HG02885 (cell line): ENCODE results near the gene MTCL1.

Source experiments
- ATAC-seq: cut with Tn5 transposase; IDR thresholded peaks from one replicate; pipeline ENCODE4 v1.9.1; 2021; ENCODE audit warnings: mild to moderate bottlenecking; ENCODE audit not compliant: unreplicated experiment, poor library complexity

Gene MTCL1

GRCh38 chr18:8824846-8825245 is 119.5 kb downstream of the MTCL1 start:
- ATAC-seq = no peak

DNA sequence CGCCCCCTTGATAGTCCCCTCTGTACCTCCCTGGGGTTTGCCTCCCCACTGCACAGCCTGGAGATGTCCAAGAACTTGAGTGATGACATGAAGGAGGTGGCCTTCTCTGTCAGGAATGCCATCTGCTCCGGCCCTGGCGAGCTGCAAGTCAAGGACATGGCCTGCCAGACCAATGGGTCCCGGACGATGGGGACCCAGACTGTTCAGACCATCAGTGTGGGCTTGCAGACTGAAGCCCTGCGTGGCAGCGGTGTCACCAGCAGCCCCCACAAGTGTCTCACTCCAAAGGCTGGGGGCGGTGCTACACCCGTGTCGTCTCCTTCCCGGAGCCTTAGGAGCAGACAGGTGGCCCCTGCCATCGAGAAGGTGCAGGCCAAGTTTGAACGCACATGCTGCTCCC is 119.9 kb downstream of the MTCL1 start:
- ATAC-seq = no peak

GRCh38 chr18:8825729-8826375 is 120.5 kb downstream of the MTCL1 start:
- no peak for ATAC-seq

DNA sequence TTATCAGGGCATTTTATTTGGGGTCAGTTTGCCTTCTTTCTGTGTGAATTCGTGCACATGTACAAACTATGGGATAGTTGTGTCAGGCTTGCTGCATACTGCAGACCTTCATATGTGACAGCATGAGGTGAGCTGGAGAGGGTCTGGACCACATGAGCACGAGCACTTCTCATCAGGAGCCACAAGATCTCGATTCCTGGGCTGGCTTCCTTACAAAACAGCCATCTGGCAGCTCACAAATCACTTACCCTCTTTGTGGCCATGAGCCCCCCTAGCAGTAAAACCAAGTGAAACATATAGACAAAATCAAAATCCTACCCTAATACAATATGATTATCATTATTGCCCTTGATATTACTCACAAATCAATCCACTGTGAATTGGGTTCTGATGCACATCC is 121.2 kb downstream of the MTCL1 start:
- ATAC-seq = no peak

GRCh38 chr18:8826971-8827370 is 121.6 kb downstream of the MTCL1 start:
- no peak for ATAC-seq

DNA sequence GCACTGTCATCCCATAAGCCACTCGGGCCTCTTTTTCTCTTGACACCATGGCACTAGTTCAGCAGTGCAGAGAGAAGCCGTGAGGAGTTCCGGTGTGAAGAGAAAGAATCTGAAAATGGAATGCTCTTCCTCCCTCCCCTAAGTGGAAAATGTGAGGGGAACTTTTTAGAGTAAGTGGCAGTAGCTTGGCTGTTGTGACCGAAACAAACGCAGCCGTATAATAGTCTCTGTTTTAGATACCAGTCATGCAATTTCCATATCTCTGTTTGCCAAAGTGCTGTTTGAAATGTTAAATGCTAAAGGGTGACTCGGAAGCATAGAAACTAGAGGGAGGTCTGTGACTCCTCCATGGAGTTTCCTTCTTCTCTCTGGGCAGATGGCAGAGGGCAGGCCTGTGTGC is 122.9 kb downstream of the MTCL1 start:
- ATAC-seq = no peak

DNA sequence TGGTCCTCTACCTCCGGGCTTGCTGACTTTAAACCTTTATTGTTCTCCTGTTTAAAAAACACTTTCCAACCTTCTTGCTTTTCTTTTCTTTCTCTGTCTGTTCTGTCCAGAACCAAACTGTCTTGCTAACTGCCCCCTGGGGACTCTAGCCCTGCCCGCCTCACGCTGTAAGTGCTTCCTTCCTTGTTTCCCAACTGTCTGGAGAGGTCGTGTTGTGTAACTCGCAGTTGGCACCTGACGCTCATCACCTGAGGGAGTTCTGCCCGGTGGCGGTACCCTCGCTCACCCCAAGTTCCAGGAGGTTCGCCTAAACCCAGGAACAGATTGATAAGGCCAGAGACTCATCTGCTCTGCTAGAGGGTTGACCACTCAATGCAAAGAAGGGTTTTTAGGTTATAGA is 123.4 kb downstream of the MTCL1 start:
- no peak for ATAC-seq

GRCh38 chr18:8830067-8831060 is 125.0 kb downstream of the MTCL1 start:
- no peak for ATAC-seq

DNA sequence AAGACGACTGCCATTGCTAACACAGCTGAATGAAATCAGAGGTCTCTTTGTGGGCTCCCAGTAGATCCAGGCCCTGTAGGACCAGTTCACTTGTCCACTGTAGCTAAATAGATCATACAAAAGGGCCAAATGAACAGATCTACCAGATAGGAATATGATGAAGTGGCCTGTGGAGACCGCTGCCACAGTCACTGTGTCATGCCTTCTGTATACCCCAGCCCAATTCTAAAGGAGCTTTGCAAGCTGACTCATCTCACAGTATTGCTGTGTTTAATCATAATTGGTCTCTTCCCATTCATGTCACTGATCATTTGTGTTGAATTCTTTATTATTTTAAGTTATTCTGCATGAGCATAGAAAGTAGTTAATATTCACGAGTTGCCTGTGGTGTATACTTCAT is 125.8 kb downstream of the MTCL1 start:
- no peak for ATAC-seq

GRCh38 chr18:8831531-8831930 is 126.2 kb downstream of the MTCL1 start:
- no peak for ATAC-seq

GRCh38 chr18:8833480-8833879 is 128.1 kb downstream of the MTCL1 start:
- ATAC-seq = no peak

GRCh38 chr18:8834881-8835280 is 129.5 kb downstream of the MTCL1 start:
- ATAC-seq = no peak

DNA sequence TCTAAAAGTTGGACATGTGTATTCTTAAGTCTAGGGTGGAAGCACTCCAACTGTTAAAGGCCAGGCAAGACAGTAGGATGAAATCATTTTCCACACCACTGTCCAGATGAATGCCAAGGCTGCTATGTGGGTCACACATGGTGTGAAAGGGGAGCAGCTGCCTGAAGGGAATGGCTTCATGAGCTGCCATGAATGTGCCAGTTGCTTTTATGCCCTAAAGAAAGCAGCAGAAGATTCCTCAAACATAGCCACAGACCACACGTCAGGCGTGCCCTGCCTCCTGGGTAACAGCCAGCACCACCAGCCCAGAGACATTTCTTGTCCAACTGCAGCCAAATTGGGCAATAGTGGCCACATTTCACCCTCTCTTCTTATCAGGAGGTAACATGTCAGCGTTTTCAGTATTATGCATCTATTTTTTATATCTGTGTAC is 130.2 kb downstream of the MTCL1 start:
- ATAC-seq = no peak

DNA sequence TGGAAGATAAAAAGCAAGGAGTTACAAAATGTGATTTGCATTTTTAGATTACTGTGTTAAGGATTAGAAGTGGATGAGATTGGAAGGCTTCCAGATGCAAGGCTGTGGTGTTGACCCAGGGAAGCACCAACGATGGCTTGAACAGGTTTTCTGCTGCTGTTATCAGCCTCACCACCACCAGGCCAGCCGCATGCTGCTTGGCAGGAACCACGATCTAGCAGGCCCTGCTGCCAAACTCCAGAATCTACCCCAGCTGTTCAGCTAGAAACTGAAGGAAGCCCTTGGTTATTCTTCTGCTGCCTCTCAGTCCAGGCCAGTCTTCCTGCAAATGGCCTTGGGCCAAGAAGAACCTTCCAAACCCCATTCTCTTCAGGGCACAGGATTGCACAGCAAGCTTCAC is 133.9 kb downstream of the MTCL1 start:
- ATAC-seq = no peak

- no peak for ATAC-seq
Measured at GRCh38 chr18:8841781-8842485, 136.6 kb downstream of the MTCL1 start.

- no peak for ATAC-seq
Measured at GRCh38 chr18:8842506-8842905, 137.2 kb downstream of the MTCL1 start.

DNA sequence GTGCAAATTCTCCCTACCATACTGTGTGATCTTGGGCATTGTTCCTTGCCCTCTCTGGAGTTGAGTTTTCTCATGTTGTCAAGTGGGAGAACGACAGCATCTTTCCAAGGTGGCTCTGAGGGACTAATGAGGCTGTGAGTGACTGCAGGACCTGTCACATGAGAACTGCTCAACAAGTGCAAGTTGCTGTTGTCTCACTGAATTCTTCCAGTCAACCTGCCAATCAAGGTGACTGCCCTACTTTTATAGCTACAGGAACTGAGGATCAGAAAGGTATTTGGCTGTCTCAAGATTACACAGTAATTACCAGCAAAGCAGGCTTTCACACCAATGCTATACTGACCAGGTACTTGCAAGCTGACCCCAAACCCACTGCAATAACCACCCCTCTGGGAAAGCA is 137.6 kb downstream of the MTCL1 start:
- ATAC-seq = no peak

- no peak for ATAC-seq
Measured at GRCh38 chr18:8844721-8845148, 139.4 kb downstream of the MTCL1 start.

GRCh38 chr18:8845506-8845905 is 140.2 kb downstream of the MTCL1 start:
- ATAC-seq = no peak

DNA sequence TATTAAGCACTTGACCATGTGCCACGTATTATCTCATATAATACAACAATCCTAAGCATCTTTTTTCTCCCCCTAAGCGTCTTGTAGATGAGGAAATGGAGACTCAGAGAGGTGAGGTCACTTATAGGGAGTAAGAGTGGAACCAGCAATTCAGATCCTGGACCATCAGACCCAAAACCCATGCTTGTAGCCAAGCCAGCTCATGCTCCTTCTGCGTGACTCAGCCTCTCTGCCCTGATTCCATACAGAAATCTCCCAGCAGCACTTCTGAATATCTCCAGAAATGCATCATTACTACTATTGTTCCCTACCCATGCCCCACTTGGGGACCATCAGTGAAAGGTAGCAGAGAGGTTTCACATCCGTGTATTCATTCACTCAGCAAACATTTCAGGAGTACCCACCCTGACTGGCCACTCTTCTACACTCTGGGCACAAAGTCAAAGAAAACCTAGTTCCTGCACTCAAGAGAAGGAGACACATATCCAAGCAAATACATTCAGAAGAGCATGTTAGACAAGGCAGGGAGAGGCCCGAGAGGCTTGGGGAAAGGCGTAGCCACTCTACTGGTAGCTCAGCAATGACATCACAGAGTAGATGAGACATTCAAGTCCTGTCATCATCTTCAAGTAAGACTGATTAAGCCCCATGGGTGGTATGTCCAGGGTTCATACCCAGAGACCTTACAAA is 141.9 kb downstream of the MTCL1 start:
- no peak for ATAC-seq
